NCI-H2196 (cell line): Measurements from ENCODE around the gene ZER1.
"Not testable (repeated sequence)": the region's sequence is repeated elsewhere in the genome, so short reads cannot be mapped to it uniquely, and the experiment has no call there.

Source experiments
- DNase-seq: peaks from one replicate; lab custom pipeline; 2025; ENCODE audit not compliant: unreplicated experiment; lab: John Stamatoyannopoulos, UW

Gene ZER1

DNA sequence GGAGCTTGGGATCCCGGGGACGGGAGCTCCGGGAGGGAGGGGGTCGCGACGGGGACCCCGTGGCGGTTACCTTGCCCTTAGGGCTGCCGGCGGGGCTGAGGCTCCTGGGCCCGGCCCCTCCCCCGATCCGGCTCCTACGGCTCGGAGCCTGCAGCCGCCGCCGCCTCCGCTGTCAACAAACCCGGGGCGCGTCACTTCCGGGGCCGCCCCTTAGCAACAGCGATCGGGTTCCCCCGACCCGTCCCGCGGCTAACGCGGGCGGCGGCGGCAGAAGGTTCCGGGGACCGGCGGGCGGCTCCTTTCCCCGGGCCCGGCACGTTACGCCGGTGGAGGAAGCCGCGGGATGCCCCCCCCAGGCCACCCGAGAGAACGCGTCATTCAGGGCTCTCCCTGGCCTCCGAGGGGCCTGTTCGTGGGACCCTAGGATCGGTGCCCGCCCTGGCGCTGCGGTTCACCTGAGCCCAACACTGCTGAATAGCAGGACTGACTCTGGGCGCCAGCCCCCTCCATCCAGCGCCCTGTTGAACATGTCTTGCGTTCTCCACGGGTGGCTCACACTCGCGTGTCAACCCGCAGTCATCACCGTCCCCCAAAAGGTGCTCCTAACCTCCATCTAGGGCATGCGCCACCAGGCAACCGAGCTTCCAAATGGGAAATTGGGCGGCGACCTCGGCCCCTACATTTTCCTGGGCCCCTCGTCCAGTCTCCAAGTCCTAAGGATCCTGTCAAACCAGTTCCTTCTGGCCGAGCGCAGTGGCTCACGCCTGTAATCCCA, at the start of gene ZER1:
Gene ZER1 (minus strand): TSS at position 183 of the 775 bp plus-strand sequence. CDS start 16,362 bp downstream, outside the sequence.
- peak; percentile 93 for DNase-seq

DNA sequence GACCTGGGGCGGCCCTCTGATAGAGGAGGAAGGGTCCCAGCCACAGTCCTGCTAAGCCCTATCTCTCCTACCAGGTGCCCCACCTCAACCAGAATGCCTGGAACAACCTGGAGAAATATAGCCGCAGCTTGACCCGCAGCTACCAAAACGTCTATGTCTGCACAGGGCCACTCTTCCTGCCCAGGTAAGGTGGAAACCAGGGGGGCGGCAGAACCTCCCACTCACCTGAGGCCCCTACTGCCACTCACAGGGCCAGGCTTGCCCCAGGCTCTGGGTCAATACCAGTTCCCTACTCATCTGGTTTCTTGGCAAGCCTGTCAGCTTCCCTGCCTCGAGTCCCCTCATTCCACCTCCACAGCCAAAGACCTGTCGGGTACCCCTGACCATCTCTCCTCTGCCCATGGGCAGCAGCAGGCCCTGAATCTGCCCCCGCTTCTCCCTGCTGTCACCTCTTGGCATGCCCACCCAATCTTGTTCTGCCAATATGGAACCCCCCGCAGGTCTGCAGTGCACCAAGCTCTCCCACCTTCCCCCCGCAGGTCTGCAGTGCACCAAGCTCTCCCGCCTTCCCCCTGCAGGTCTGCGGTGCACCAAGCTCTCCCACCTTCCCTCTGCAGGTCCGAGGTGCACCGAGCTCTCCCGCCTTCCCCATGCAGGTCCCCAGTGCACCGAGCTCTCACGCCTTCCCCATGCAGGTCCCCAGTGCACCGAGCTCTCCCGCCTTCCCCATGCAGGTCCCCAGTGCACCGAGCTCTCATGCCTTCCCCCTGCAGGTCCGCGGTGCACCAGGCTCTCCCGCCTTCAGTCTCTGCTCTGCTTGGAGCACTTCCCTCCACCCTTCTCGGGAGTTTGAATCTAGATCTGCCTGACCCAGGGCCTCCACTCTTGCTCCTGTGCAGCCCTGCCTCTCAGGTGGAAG, 49.2 kb upstream of the ZER1 start:
- DNase-seq: no peak

DNA sequence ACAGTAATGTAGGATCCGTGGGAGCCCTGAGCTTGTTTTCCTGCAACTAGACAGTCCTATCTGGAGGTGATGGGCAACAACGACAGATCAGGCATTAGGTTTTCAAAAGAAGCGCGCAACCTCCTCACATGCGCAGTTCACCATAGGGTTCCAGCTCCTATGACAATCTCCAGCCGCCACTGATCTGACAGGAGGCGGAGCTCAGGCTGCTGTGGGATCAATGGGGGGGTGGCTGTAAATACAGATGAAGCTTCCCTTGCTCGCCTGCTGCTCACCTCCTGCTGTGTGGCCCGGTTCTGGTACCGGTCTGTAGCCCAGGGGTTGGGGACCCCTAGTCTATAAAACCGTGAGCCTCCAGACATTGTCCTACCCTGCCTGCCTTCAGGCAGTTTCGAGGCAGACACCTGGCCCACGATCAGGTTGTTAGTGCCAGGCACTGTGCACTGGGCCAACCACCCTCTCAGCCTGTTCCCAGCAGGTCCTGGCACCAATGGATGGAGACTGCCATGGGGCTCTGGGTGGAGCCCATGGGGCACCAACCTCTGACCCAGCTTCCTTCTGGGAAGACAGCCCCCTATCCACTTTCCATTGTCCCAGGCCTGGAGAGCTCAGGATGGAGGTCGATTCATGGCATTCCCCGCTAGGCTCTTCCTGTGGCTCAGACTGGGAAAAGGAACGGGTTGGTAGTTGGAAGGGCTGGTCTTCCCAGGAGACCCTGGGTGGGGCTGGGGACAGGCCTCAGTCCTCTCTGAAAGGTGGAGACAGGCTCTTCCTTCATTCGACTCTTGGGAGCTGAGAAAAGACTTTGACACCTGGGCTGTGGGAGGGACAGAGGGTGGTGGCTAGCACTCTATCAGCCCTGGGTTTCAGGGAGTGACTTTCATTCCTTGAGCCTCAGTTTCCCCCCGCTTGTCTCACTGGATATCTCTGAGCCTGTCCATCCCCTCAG, 48.3 kb upstream of the ZER1 start:
- DNase-seq: peak; percentile 65

DNA sequence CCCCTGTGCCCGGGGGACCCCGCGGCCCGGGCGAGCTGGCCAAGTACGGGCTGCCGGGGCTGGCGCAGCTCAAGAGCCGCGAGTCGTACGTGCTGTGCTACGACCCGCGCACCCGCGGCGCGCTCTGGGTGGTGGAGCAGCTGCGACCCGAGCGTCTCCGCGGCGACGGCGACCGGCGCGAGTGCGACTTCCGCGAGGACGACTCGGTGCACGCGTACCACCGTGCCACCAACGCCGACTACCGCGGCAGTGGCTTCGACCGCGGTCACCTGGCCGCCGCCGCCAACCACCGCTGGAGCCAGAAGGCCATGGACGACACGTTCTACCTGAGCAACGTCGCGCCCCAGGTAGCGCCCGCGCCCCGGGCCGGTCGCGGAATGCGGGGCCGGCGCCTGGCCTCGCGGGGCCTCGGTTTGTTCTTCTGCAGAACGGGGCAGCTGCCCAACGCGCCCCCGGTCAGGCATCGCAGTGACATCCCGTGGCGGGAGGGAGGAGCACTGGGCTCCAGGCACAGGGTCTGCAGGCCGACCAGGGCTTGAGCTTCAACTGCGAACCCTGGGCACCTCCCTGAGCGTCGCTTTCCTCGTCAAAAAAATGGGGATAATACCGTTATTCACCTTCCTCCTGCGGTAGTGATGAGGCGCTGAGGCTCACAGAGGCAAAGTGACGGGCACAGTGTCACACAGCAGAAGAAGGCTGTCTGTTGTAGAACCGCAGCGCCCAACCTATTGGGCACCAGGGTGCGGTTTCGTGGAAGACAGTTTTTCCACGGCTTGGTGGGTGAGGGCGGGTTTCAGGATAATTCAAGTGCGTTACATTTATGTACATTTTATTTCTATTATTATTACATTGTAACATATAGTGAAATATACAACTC, 47.4 kb upstream of the ZER1 start:
- DNase-seq: peak; percentile 47

DNA sequence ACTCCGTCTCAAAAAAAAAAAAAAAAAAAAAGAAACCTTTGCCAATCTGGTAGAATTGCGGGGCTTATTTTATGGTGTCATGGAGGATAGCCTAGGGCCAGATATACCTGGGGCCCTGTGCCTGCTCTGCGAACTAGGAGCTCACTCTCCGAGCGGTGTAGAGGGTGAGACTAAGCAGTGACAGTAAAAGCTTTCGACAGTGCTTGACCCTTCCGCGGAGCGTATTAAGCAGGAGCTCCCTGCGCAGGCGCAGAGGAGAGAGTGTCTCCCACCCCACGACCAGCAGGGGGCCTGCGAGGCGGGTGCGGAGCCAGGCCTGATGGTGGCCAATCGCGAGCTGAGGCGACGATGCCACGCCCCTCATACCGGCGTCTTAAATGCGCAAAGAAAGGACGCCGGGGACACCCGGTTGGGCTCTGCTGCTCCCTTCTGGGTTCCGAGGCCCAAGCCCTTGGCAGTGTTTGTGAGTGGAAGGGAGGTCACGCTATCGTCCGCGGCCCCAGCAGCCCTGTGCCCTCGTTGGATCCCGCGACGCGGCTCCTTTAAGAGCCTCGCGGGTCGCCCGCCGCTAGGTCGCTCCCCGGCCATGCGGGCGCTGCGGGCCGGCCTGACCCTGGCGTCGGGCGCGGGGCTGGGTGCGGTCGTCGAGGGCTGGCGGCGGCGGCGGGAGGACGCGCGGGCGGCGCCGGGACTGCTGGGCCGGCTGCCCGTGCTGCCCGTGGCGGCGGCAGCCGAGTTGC, 46.5 kb upstream of the ZER1 start, which contains the start of gene ENDOG:
Gene ENDOG (plus strand): TSS at position 402 of the 740 bp plus-strand sequence. CDS start 185 bp downstream, at position 587.
- peak; percentile 98 for DNase-seq

DNA sequence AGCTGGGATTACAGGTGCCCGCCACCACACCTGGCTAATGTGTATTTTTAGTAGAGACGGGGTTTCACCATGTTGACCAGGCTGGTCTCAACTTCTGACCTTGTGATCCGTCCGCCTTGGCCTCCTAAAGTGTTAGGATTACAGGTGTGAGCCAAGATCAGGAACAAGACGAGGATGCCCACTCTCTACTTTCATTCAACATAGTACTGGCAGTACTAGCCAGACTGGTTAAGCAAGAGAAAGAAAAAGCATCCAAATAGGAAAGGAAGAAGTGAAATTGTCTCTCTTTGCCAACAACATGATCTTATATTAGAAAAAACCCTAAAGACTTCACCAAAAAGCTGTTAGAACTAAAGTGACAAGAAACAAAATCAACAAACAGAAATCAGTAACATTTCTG, 39.1 kb upstream of the ZER1 start:
- DNase-seq: no peak

DNA sequence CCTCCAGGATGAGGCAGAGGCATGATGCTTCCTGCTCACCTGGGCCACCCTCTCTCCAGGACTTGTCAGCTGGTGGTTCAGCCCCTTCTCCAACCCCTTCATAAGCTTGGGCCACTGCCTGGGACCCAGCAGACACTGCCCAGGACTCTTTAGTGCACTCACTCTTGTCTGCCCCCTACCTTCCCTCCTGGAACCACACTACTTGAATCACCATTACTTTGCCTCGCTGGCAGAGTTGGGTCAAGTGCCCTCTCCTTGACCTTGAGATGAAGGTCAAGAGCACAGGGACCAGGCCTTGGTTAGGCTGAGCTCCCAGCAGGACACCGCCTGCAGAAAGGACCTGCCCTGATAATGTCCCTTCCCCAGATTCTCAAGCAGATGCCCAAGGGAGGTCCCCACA, 38.1 kb upstream of the ZER1 start:
- no peak for DNase-seq

DNA sequence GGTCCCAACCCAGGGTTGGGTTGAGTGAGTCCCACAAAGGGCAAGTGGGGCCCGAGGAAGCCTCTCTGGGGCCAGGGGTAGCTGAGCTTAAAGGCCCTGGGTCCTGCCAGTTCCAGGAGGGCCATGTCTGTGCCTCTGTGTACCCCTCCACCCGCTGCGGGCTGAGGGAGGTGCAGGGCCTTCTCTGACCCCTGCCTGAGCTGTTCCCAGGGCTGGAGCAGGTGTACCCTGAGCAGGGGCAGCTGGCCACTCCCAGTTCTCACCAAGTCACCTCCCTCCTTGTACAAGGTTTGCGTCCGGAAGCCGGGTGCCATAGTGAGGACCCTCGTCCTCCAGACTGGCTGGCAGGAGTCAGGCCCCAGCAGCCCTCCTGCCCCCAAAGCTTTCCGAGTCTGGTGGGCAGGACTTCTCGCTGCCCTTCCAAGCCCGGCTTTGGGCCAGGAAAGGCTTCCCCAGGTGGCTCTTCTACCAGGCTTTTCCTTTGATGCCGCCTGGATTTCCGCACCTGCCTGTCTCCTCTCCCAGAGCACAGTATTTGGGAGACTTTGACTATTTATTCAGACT, 37.4 kb upstream of the ZER1 start:
- DNase-seq: no peak

DNA sequence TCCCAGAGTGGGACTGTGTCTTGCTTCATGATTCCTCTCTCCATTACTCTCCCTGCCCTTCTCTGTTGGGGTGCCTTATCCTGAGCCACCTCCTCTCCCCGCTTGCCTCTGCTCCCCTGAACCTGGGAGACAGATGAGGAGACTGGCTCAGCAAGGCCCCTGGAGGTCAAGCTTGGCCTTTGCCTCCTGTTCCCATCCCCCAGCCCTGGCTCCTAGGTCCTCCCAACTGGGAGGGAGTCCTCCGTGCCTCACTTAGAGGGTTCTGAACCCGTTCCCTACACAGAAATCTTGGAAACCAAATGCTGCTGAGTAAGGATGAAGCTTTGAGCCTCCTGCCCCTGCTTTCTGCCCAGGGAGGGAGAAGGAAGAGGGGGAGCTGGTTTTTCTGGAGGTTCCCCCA, 36.8 kb upstream of the ZER1 start:
- DNase-seq: no peak

DNA sequence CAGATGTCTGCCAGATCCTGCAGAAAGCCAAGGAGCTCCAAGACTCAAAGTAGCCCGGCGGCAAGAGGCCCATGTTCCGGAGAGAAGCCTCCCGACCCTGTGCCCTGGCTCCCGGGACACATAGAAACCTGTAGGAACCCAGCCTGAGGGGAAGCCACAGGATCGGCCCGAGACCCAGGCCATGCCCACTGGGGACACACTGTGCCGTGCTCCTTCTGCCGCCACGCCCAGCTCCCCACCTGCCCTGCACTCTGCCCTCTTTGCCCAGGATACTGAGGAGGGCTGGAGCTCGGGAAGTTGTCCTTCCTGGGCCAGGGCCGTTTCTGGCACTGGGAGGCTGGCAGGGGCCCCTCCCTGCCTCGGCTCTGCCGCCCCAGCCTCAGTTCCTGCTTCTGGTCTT, 36.1 kb upstream of the ZER1 start:
- no peak for DNase-seq

DNA sequence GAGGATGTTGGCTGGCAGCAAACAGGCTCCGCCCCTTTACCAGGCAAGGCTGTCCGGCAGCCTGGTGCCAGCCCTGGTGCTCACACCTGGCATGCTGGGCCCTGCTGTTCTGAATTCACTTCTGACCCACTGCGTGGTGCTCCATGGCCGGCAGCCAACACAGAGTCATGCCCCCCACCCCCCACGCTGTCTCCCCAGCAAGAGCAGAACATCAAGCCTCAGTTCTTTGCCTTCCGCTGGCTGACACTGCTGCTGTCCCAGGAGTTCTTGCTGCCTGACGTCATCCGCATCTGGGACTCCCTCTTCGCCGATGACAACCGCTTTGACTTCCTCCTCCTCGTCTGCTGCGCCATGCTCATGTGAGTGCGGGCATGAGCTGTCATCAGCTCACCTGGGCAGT, 33.9 kb upstream of the ZER1 start:
- DNase-seq: no peak

DNA sequence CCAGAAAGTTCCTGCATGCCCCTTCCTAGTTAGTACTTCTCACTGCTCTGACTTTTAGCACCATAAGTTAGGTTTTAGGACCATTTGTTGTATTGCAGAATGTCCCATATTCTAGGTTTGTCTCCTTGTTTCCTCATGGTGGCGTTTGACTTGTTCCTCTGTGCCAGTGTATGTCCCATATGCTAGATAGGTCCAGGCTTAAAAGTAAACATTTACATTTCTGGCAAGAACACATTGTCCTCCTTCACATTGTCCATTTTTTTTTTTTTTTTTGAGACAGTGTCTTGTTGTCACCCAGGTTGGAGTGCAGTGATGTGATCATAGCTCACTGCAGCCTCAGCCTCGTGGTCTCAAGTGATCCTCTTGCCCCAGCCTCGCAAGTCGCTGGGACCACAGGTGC, 30.8 kb upstream of the ZER1 start:
- DNase-seq: no peak

DNA sequence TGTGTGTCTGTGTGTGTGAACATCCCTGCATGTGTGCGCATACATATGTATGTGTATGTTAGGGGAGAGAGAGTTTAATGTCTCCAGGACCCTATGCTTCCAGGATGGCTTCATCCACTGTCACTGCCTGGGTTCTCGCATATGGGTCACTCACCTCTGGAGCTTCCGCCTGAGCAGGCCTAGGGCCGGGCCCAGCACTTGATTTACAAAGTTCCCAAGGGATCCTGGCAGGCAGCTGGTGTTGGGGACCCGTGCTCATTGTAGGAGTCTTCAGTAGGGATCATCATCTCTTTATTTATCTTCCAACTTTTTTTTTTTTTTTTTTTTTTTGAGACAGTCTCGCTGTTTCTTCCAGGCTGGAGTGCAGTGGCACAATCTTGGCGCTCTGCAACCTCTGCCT, 28.3 kb upstream of the ZER1 start:
- no peak for DNase-seq

DNA sequence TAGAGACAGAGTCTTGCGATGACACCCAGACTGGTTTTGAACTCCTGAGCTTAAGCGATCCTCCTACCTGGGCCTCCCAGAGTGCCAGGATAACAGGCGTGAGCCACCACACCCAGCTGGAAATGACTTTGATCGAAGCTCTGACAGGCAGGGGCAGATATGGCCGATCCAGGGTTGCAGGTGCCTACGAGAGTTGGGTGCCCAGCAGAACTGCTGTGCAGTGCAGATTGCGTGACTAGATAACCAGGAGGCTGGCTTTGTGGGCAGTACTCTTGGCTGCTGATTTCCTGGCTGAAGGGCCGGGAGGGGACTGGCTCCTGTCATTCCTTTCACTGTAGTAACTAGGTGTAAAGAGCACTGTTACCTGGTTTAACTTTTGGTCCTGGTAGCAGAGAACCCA, 27.2 kb upstream of the ZER1 start:
- DNase-seq: no peak

DNA sequence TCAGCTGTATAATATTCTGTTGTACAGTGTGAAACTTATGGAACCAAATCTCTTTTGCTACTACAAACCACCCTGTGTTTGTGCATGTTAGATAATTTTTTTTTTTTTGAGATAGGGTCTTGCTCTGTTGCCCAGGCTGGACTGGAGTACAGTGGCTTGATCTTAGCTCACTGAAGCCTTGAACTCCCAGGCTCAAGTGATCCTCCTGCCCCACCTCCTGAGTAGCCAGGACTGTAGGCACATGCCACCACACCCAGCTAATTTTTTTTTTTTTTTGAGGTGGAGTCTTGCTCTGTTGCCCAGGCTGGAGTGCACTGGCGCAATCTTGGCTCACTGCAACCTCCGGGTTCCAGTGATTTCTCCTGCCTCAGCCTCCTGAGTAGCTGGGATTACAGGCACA, 23.2 kb upstream of the ZER1 start:
- DNase-seq: not testable (repeated sequence)

DNA sequence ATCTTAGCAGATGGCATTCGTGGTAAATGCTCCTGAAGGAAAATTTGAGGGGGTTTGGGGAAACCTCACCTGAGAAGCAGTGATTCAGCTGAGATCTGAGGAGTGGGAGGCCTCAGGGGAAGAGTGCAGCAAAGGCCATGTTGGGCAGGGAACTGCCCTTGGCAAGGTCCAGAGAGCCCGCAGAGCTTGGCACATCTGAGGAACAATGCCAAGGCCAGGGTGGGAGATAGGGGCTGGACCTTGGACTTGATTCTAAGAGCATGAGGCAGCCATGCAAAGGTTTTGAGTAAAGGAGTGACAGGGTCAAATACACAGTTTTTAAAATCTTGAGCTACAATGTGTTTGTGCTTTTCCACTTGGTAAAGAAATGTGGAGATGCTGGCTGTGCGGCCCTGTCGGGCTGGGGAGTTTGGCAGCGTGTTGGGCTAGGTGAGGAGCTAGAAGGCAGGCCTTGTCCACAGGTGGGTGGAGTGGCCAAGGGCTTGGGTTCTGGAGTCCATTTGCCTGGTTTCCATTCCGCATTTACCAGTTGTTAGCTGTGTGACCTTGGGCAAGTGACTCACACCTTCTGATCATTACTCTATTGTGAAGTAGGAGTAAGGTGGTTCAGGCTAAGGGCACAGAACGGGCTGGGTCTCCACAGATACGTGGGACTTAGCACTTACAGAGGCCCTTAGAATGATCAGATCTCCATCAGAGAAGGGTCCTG, 21.4 kb upstream of the ZER1 start:
- DNase-seq: no peak

DNA sequence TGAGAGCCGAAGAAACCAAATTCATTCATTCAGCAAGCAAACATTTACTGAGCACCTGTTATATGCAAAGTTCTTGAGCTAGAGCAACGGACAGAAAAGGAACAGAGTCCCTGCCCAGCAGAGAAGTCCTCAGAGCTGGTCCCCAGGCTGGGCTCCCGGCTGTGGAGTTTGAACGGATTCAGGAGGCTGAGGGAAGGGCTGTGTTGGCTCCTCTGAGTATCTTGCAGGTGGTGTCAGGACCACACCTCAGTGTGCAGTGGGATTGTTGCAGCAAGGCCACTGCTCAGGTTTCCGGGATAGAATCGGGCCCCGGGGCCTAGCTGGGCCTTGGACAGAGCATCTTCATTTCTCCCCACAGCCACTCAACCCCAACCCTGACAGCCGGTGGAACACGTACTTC, 20.4 kb upstream of the ZER1 start:
- no peak for DNase-seq

DNA sequence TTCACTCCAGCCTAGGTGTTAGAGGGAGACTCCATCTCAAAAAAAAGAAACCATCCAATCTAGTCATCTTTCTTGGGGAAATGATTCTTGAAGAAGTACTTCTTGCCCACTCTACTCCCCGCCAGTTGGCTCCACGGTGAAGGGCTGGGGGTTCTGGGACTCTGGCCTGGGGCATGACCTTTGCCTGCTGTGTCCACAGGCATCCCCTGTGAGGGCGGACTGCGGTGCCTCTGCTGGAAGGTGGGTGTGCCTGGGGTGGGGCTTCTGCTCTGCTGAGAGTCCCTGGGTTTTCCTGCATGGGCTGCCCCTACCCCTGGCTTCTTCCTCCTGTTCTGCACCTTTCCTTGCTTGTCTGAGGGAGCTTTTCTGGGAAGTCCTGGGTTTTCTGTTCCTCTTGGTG, 18.8 kb upstream of the ZER1 start:
- no peak for DNase-seq
